Astrocyte (in vitro differentiated cells and primary cell): ENCODE measurements around the gene SCIN.

Source experiments
- CTCF ChIP-seq: IDR thresholded peaks from 2 replicates; pipeline ENCODE4 v1.5.1; 2011; ENCODE audit warnings: low read depth, mild to moderate bottlenecking, inconsistent platforms, low read length, moderate library complexity; ENCODE audit not compliant: insufficient read depth
- EZH2 ChIP-seq: IDR thresholded peaks from 2 replicates; pipeline ENCODE4 v1.6.1; 2012; ENCODE audit warnings: mild to moderate bottlenecking, low read length, inconsistent platforms; ENCODE audit not compliant: insufficient read depth

- TF ChIP-seq EZH2 (no peak), CTCF (no peak)
Measured at GRCh38 chr7:12583176-12583575, 12.7 kb downstream of the SCIN start.
